T-cell (primary cell): ENCODE results near the gene GRAMD1A. TPM values are rescaled to one million over a fixed set of nuclear protein-coding genes. Genes with fewer than 3 reads are reported as not detected.

ENCODE experiments used
- ATAC-seq, 4 experiments: fragments of 200-7000 bp in 3 of 4; fragments of 150-1000 bp in 1 of 4; cut with Tn5 transposase; replicated peaks in 1 of 4; 1 replicate in 3 of 4; 2 replicates in 1 of 4; pipeline ENCODE4 v1.10.0; 2021; ENCODE audit warnings: moderate library complexity in 3 of 4, mild to moderate bottlenecking in 2 of 4, moderate number of reproducible peaks in 1 of 4
- CTCF ChIA-PET, 2 donors: fragments of 300-600 bp; sonication (Branson Sonifier 250); formaldehyde crosslinking; loops; one replicate each; lab custom pipeline; 2022; ENCODE audit warnings: antibody characterized with exemption in 2 of 2; lab: Charles Lee
- POLR2A ChIA-PET, 2 donors: fragments of 300-600 bp; sonication (Branson Sonifier 250); formaldehyde crosslinking; loops; one replicate each; lab custom pipeline; 2022; ENCODE audit warnings: antibody characterized with exemption in 2 of 2; lab: Charles Lee
- DNase-seq, 35 experiments: peaks; one replicate each; pipeline versions ENCODE4 v3.0.0 to v3.0.0-alpha.2; 2013 to 2023
- H3K27ac ChIP-seq: one replicate; pipeline ENCODE4 v1.5.1; 2013; ENCODE audit warnings: low read length
- H3K27me3 ChIP-seq, 2 experiments: replicated peaks in 1 of 2; 1 replicate in 1 of 2; 2 replicates in 1 of 2; pipeline versions ENCODE4 v1.6.1 to v1.7.0; 2013; ENCODE audit warnings: low read length in 1 of 2, mixed read lengths in 1 of 2; ENCODE audit not compliant: control insufficient read depth in 2 of 2, insufficient read depth in 2 of 2; ENCODE audit errors: extremely low read depth in 1 of 2
- H3K36me3 ChIP-seq, 2 donors: 1 replicate in 1 of 2; 2 replicates in 1 of 2; pipeline versions ENCODE4 v1.6.1 to v1.7.0; 2013; ENCODE audit warnings: low read length in 1 of 2; ENCODE audit not compliant: control insufficient read depth in 2 of 2, insufficient read depth in 1 of 2; ENCODE audit errors: extremely low read depth in 1 of 2
- H3K4me1 ChIP-seq, 2 experiments: 1 replicate in 1 of 2; 2 replicates in 1 of 2; pipeline versions ENCODE4 v1.6.1 to v1.7.0; 2013; ENCODE audit warnings: low read length in 2 of 2, mixed read lengths in 1 of 2; ENCODE audit not compliant: insufficient read depth in 2 of 2, control insufficient read depth in 1 of 2; ENCODE audit errors: extremely low read depth in 1 of 2
- H3K4me3 ChIP-seq, 2 donors: 1 replicate in 1 of 2; 2 replicates in 1 of 2; pipeline versions ENCODE4 v1.5.1 to v1.7.0; 2013; ENCODE audit warnings: mild to moderate bottlenecking in 2 of 2, low read length in 1 of 2, moderate library complexity in 1 of 2; ENCODE audit not compliant: control insufficient read depth in 1 of 2; ENCODE audit errors: extremely low read depth in 1 of 2
- H3K9me3 ChIP-seq: 2 replicates; pipeline ENCODE4 v1.7.0; 2013
- H3K27ac Mint-ChIP-seq, 2 donors: one replicate each; pipeline ENCODE4 v1.8.0; 2020 to 2021; ENCODE audit warnings: mild to moderate bottlenecking in 2 of 2, mixed read lengths in 2 of 2
- H3K27me3 Mint-ChIP-seq, 2 donors: one replicate each; pipeline ENCODE4 v1.8.0; 2021 to 2022; ENCODE audit warnings: mixed read lengths in 2 of 2
- H3K36me3 Mint-ChIP-seq: one replicate; pipeline ENCODE4 v1.8.0; 2021; ENCODE audit warnings: mixed read lengths
- H3K4me1 Mint-ChIP-seq, 3 donors: one replicate each; pipeline ENCODE4 v1.8.0; 2020 to 2022; ENCODE audit warnings: mixed read lengths in 3 of 3, mild to moderate bottlenecking in 1 of 3
- H3K4me3 Mint-ChIP-seq, 3 donors: one replicate each; pipeline ENCODE4 v1.8.0; 2020 to 2022; ENCODE audit warnings: mild to moderate bottlenecking in 3 of 3, mixed read lengths in 3 of 3, moderate library complexity in 3 of 3
- H3K9me3 Mint-ChIP-seq, 3 donors: one replicate each; pipeline ENCODE4 v1.8.0; 2020 to 2022; ENCODE audit warnings: mixed read lengths in 3 of 3
- WGBS: methylation state at CpG from one replicate; pipeline ENCODE4 v1.1.5; 2013; ENCODE audit warnings: missing lambda C conversion rate; ENCODE audit not compliant: insufficient coverage; 5-methylcytosine and 5-hydroxymethylcytosine counted together
- total RNA-seq, 35 experiments: library from RNA in 6 of 35; stranded (reverse) in 6 of 35; fragments of 120-200 nt in 1 of 35; gene quantifications; one replicate each; pipeline versions ENCODE4 v1.2.1 to v1.2.4 and lab custom pipeline; 2013 to 2026

The GRAMD1A gene
- total RNA-seq, 5 donors from 2014 or later (not counting 1 experiment from before 2014, with no cell fraction given), result 189 to 318 (median 227) TPM

- Histone ChIP-seq H3K4me1 (peaks cover 36 to 77% of the 10 kb centered on the region in 2 experiments), H3K4me3 (peak overlapping the region; percentile 58 to 64), H3K36me3 (no peaks in the 10 kb centered on the region), H3K9me3 (no peaks in the 10 kb centered on the region), H3K27ac (peak overlapping the region; percentile 91), H3K27me3 (no peaks in the 10 kb centered on the region)
- ChIA-PET POLR2A (interaction anchor here in 1 of 2 donors (0.6 kb wide), 1 partner anchor 36 kb away, joined by 3 read pairs; no protein-coding TSS in a partner anchor), CTCF (interaction anchor here in 1 of 2 donors (0.6 kb wide), 1 partner anchor 158 kb away, joined by 3 read pairs; no protein-coding TSS in a partner anchor)
- 73% methylated on average over 13 of the region's 13 CpGs for WGBS
- Mint-ChIP-seq H3K4me3 (peak overlapping the region; percentile 82 to 91 (median 82)), H3K4me1 (peaks cover 67 to 76% (median 73%) of the 10 kb centered on the region in 3 donors), H3K27me3 (no peaks in the 10 kb centered on the region), H3K27ac (peak overlapping the region; percentile 91 to 95), H3K9me3 (no peaks in the 10 kb centered on the region), H3K36me3 (peaks cover 4% of the 10 kb centered on the region)
- no peak for DNase-seq
- ATAC-seq, result no peak
Observed at GRCh38 chr19:34998777-34999497, 1.2 kb upstream of the GRAMD1A start.

DNA sequence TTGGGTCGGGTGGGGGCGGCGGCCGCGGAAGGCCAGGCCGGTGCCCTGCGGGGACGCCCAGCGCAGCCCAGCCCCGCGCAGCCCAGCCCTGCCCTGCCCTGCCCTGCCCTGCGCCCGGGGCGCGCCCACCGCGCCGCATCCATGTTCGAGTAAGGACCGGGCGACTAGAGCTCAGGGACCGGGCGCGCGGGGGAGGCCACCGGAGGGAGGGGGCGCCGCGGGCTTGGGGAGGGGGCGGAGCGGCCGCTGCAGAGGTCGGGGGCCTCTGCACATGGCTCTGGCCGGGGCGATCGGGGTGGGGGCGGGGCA, 169 bp downstream of the GRAMD1A start:
- peak in 1 of 4 experiments; percentile 30 for ATAC-seq
- peaks cover 36 to 88% of the 10 kb centered on the region in 2 experiments for H3K4me1 ChIP-seq
- ChIA-PET POLR2A (interaction anchor here in 1 of 2 donors (0.6 kb wide), 2 partner anchors 14 to 323 kb away, joined by 3 to 5 read pairs; partner anchors contain the start of gene SCGB2B2), CTCF (interaction anchor here in 1 of 2 donors (0.6 to 1.9 kb wide), 2 partner anchors 14 to 1214 kb away, joined by 3 to 15 read pairs; partner anchors contain the start of genes ZNF146 and ZNF565)
- Mint-ChIP-seq H3K9me3 (no peaks in the 10 kb centered on the region), H3K27ac (no peak overlapping the region), H3K4me3 (peak overlapping the region in 2 of 3 donors; percentile 34 to 91), H3K27me3 (no peaks in the 10 kb centered on the region), H3K4me1 (peaks cover 73 to 80% (median 77%) of the 10 kb centered on the region in 3 donors), H3K36me3 (peaks cover 8% of the 10 kb centered on the region)
- no peaks in the 10 kb centered on the region for H3K9me3 ChIP-seq
- H3K27ac ChIP-seq, result no peak overlapping the region
- peaks cover 0 to under 1% of the 10 kb centered on the region in 2 donors for H3K36me3 ChIP-seq
- peak overlapping the region in 1 of 2 donors; percentile 63 for H3K4me3 ChIP-seq
- no peaks in the 10 kb centered on the region for H3K27me3 ChIP-seq
- WGBS, result 1% methylated on average over 19 of the region's 37 CpGs
- DNase-seq, result no peak

DNA sequence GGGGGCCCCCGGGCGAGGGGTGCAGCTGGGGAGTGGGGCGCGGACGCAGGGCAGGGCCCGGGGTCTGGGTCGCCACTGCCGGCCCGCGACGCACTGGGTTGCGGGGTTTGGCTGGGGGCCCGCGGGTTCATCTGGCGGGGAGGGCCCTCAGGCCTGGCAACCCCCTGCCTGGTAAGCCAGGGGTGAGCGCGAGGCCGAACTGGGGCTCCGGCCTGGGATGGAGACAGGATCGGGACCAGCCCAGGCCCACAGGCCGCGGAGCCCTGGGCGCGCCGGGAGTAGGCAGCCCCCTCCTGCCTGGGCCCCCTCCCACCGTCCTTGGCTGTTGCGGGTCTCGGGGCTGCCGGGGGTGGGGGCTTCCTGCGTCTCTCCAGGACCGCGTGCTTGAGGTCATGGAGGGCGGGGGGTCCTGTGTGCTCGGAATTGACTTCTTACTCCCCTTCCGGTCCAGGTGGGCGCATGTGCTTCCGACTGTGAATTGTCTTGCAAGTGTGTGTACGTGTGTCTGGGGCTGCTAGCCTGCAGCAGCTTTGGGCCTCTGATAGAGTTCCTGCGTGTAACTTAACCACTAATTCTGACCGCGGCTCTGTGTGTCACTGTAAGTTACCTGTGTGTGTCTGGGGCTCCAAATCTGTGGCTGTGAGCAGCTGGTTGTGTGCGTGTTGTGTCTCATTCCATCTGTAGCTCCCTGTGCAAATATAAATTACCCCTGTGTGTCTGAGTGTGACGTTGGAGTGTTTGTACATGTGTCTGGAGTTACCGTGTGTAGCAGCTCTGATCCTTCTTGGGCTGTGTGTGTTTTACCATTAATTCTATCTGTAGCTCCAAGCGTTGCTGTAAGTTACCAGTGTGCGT, 751 bp downstream of the GRAMD1A start:
- CTCF ChIA-PET, result interaction anchor here in 1 of 2 donors (0.6 to 1.9 kb wide), 3 partner anchors 11 to 1214 kb away, joined by 3 to 15 read pairs (median 12); partner anchors contain the start of genes ZNF146 and ZNF565
- H3K27me3 Mint-ChIP-seq, result no peaks in the 10 kb centered on the region
- no peaks in the 10 kb centered on the region for H3K9me3 Mint-ChIP-seq

DNA sequence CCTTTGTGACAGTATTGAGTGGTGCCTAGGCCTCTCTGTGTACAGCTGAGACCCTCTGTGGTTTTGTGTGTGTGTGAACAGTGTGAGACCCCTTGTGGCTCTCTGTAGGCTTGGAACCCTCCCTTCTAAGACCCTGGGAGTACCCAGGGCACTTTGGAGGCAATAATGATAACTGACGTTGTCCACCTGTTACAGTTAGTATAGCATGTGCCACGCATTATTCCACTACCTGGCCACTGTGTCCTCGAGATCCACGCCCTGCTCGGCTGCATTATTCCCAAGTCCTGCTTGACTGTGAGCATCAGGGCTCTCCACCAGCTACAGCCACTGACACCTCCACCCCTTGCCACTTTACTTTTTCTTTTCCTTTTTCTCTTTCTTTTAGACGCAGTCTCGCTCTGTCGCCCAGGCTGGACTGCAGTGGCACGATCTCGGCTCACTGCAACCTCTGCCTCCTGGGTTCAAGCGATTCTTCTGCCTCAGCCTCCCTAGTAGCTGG, 2.0 kb downstream of the GRAMD1A start:
- H3K36me3 Mint-ChIP-seq, result peaks cover 15% of the 10 kb centered on the region
- ChIA-PET POLR2A (interaction anchor here in 1 of 2 donors (1.6 kb wide), 1 partner anchor 10 kb away, joined by 11 read pairs; no protein-coding TSS in a partner anchor), CTCF (interaction anchor here in 1 of 2 donors (1.9 kb wide), 2 partner anchors 10 to 12 kb away, joined by 12 to 15 read pairs; no protein-coding TSS in a partner anchor)
- H3K4me1 Mint-ChIP-seq, result peaks cover 73 to 81% (median 76%) of the 10 kb centered on the region in 3 donors
- H3K9me3 Mint-ChIP-seq, result no peaks in the 10 kb centered on the region
- peak overlapping the region; percentile 98 to 99 for H3K27ac Mint-ChIP-seq
- H3K27ac ChIP-seq, result peak overlapping the region; percentile 18
- WGBS, result 77% methylated on average over 5 of the region's 11 CpGs
- H3K4me3 ChIP-seq, result peak overlapping the region; percentile 44 to 63
- ATAC-seq (no peak), DNase-seq (no peak)
- peak overlapping the region; percentile 91 to 98 (median 98) for H3K4me3 Mint-ChIP-seq
- H3K27me3 Mint-ChIP-seq, result no peaks in the 10 kb centered on the region
- no peaks in the 10 kb centered on the region for H3K27me3 ChIP-seq
- peaks cover 25 to 82% of the 10 kb centered on the region in 2 experiments for H3K4me1 ChIP-seq
- H3K36me3 ChIP-seq, result peaks cover 7 to 17% of the 10 kb centered on the region in 2 donors
- H3K9me3 ChIP-seq, result no peaks in the 10 kb centered on the region

More for the DNA sequence above, 751 bp downstream of the GRAMD1A start:
- Histone ChIP-seq H3K4me1 (peaks cover 35 to 86% of the 10 kb centered on the region in 2 experiments), H3K36me3 (peaks cover 6 to 7% of the 10 kb centered on the region in 2 donors), H3K27me3 (no peaks in the 10 kb centered on the region), H3K27ac (peak overlapping the region; percentile 73), H3K4me3 (peak overlapping the region; percentile 52 to 63), H3K9me3 (no peaks in the 10 kb centered on the region)
- ATAC-seq (peak; percentile 35 to 53 (median 37)), DNase-seq (peak; percentile 39 to 80 (median 60))
- H3K27ac Mint-ChIP-seq, result peak overlapping the region; percentile 98 to 99
- peaks cover 11% of the 10 kb centered on the region for H3K36me3 Mint-ChIP-seq
- POLR2A ChIA-PET, result interaction anchor here (0.6 to 1.6 kb wide), 5 partner anchors 12 to 161 kb away, joined by 3 to 11 read pairs (median 3); no protein-coding TSS in a partner anchor
- under 1% methylated on average over 28 of the region's 46 CpGs for WGBS
- H3K4me3 Mint-ChIP-seq, result peak overlapping the region; percentile 91 to 98 (median 98)
- peaks cover 73 to 81% (median 78%) of the 10 kb centered on the region in 3 donors for H3K4me1 Mint-ChIP-seq

GRCh38 chr19:35004517-35005255, 4.6 kb downstream of the GRAMD1A start:
- no peak overlapping the region for H3K4me3 ChIP-seq
- POLR2A ChIA-PET, result no interaction called here
- Mint-ChIP-seq H3K36me3 (peaks cover 20% of the 10 kb centered on the region), H3K4me1 (peaks cover 58 to 66% (median 61%) of the 10 kb centered on the region in 3 donors), H3K9me3 (no peaks in the 10 kb centered on the region), H3K27ac (peak overlapping the region; percentile 65 to 98), H3K27me3 (no peaks in the 10 kb centered on the region), H3K4me3 (peak overlapping the region; percentile 18 to 29 (median 24))
- no peak overlapping the region for H3K27ac ChIP-seq
- peaks cover 11 to 65% of the 10 kb centered on the region in 2 experiments for H3K4me1 ChIP-seq
- no peaks in the 10 kb centered on the region for H3K27me3 ChIP-seq
- ATAC-seq (no peak), DNase-seq (no peak)
- CTCF ChIA-PET, result no interaction called here
- H3K9me3 ChIP-seq, result no peaks in the 10 kb centered on the region
- WGBS, result 95% methylated on average over 8 of the region's 18 CpGs
- peaks cover 7 to 30% of the 10 kb centered on the region in 2 donors for H3K36me3 ChIP-seq
